ENCODE measurements around the gene ZNF33B.
A peak's percentile ranks its signal among the peaks of the same experiment; 100 is the strongest.
"Not testable (repeated sequence)": the region's sequence is repeated elsewhere in the genome, so short reads cannot be mapped to it uniquely, and the experiment has no call there.

Gene ZNF33B

GRCh38 chr10:42638055-42638820, at the start of gene ZNF33B:
TSS of gene ZNF33B (minus strand) at chr10:42638570. CDS start at chr10:42636928, 1,642 bp downstream.
- Mint-ChIP-seq H3K4me1 (ENCODE audit: low read depth) (peaks cover 14% of the 10 kb centered on the region), H3K27me3 (no peaks in the 10 kb centered on the region), H3K4me3 (peak within 1 kb of the TSS; percentile 90), H3K9me3 (no peaks in the 10 kb centered on the region), H3K27ac (peak within 1 kb of the TSS; percentile 95), H3K36me3 (ENCODE audit: low read depth) (peaks cover 9% of the 10 kb centered on the region)
- intact Hi-C loops (cut with micrococcal nuclease) = loop anchor here (1.0 to 10.0 kb wide), 2 partner anchors 85 to 147 kb away; partner anchors contain the start of gene BMS1

- intact Hi-C loops (cut with micrococcal nuclease) = no loop called here
- Mint-ChIP-seq H3K27me3 (no peaks in the 10 kb centered on the region), H3K9me3 (no peaks in the 10 kb centered on the region), H3K4me3 (no peak overlapping the region), H3K27ac (no peak overlapping the region), H3K36me3 (ENCODE audit: low read depth) (no peaks in the 10 kb centered on the region), H3K4me1 (ENCODE audit: low read depth) (no peaks in the 10 kb centered on the region)
These were observed 46.1 kb upstream of the ZNF33B start for GRCh38 chr10:42684517-42684916.

- Mint-ChIP-seq H3K4me3 (no peak overlapping the region), H3K9me3 (peaks cover 11% of the 10 kb centered on the region), H3K36me3 (ENCODE audit: low read depth) (no peaks in the 10 kb centered on the region), H3K27ac (no peak overlapping the region), H3K4me1 (ENCODE audit: low read depth) (no peaks in the 10 kb centered on the region), H3K27me3 (no peaks in the 10 kb centered on the region)
- intact Hi-C loops (cut with micrococcal nuclease) = no loop called here
These were observed 41.9 kb upstream of the ZNF33B start for GRCh38 chr10:42680267-42680666.

- H3K4me1 Mint-ChIP-seq (ENCODE audit: low read depth); intact Hi-C loops (cut with micrococcal nuclease); H3K27me3 Mint-ChIP-seq; H3K4me3 Mint-ChIP-seq; H3K36me3 Mint-ChIP-seq (ENCODE audit: low read depth); H3K27ac Mint-ChIP-seq: not testable (repeated sequence)
- peaks cover 26% of the 10 kb centered on the region for H3K9me3 Mint-ChIP-seq
These were observed 27.0 kb upstream of the ZNF33B start for GRCh38 chr10:42665181-42665979.

GRCh38 chr10:42654419-42654818, 16.0 kb upstream of the ZNF33B start:
- H3K4me3 Mint-ChIP-seq = no peak overlapping the region
- H3K36me3 Mint-ChIP-seq (ENCODE audit: low read depth) = no peaks in the 10 kb centered on the region
- H3K9me3 Mint-ChIP-seq = no peaks in the 10 kb centered on the region
- no peak overlapping the region for H3K27ac Mint-ChIP-seq
- intact Hi-C loops (cut with micrococcal nuclease) = no loop called here
- no peaks in the 10 kb centered on the region for H3K27me3 Mint-ChIP-seq
- H3K4me1 Mint-ChIP-seq (ENCODE audit: low read depth) = no peaks in the 10 kb centered on the region

GRCh38 chr10:42652858-42653257, 14.5 kb upstream of the ZNF33B start:
- no peaks in the 10 kb centered on the region for H3K36me3 Mint-ChIP-seq (ENCODE audit: low read depth)
- H3K4me3 Mint-ChIP-seq = no peak overlapping the region
- H3K4me1 Mint-ChIP-seq (ENCODE audit: low read depth) = no peaks in the 10 kb centered on the region
- H3K27me3 Mint-ChIP-seq = no peaks in the 10 kb centered on the region
- intact Hi-C loops (cut with micrococcal nuclease) = no loop called here
- no peak overlapping the region for H3K27ac Mint-ChIP-seq
- H3K9me3 Mint-ChIP-seq = no peaks in the 10 kb centered on the region

- Mint-ChIP-seq H3K4me3 (no peak overlapping the region), H3K4me1 (ENCODE audit: low read depth) (no peaks in the 10 kb centered on the region), H3K27me3 (no peaks in the 10 kb centered on the region), H3K36me3 (ENCODE audit: low read depth) (no peaks in the 10 kb centered on the region), H3K27ac (no peak overlapping the region), H3K9me3 (no peaks in the 10 kb centered on the region)
- intact Hi-C loops (cut with micrococcal nuclease) = no loop called here
These were observed 12.0 kb upstream of the ZNF33B start for GRCh38 chr10:42650374-42650773.

GRCh38 chr10:42648512-42648911, 10.1 kb upstream of the ZNF33B start:
- intact Hi-C loops (cut with micrococcal nuclease) = no loop called here
- Mint-ChIP-seq H3K4me3 (no peak overlapping the region), H3K36me3 (ENCODE audit: low read depth) (no peaks in the 10 kb centered on the region), H3K27me3 (no peaks in the 10 kb centered on the region), H3K9me3 (no peaks in the 10 kb centered on the region), H3K4me1 (ENCODE audit: low read depth) (no peaks in the 10 kb centered on the region), H3K27ac (no peak overlapping the region)

- Mint-ChIP-seq H3K4me1 (ENCODE audit: low read depth) (no peaks in the 10 kb centered on the region), H3K27ac (no peak overlapping the region), H3K27me3 (no peaks in the 10 kb centered on the region), H3K36me3 (ENCODE audit: low read depth) (no peaks in the 10 kb centered on the region), H3K9me3 (no peaks in the 10 kb centered on the region), H3K4me3 (no peak overlapping the region)
- intact Hi-C loops (cut with micrococcal nuclease) = no loop called here
These were observed 8.6 kb upstream of the ZNF33B start for GRCh38 chr10:42646687-42647640.

- H3K27me3 Mint-ChIP-seq = no peaks in the 10 kb centered on the region
- no peak overlapping the region for H3K4me3 Mint-ChIP-seq
- no peaks in the 10 kb centered on the region for H3K9me3 Mint-ChIP-seq
- H3K4me1 Mint-ChIP-seq (ENCODE audit: low read depth) = peaks cover 2% of the 10 kb centered on the region
- no peak overlapping the region for H3K27ac Mint-ChIP-seq
- H3K36me3 Mint-ChIP-seq (ENCODE audit: low read depth) = no peaks in the 10 kb centered on the region
- intact Hi-C loops (cut with micrococcal nuclease) = no loop called here
These were observed 7.8 kb upstream of the ZNF33B start for GRCh38 chr10:42646214-42646613.

- no peak overlapping the region for H3K27ac Mint-ChIP-seq
- intact Hi-C loops (cut with micrococcal nuclease) = no loop called here
- no peaks in the 10 kb centered on the region for H3K36me3 Mint-ChIP-seq (ENCODE audit: low read depth)
- no peaks in the 10 kb centered on the region for H3K9me3 Mint-ChIP-seq
- peaks cover 8% of the 10 kb centered on the region for H3K4me1 Mint-ChIP-seq (ENCODE audit: low read depth)
- H3K4me3 Mint-ChIP-seq = no peak overlapping the region
- no peaks in the 10 kb centered on the region for H3K27me3 Mint-ChIP-seq
These were observed 7.1 kb upstream of the ZNF33B start for GRCh38 chr10:42645516-42645915.

- Mint-ChIP-seq H3K36me3 (ENCODE audit: low read depth) (no peaks in the 10 kb centered on the region), H3K27ac (no peak overlapping the region), H3K4me1 (ENCODE audit: low read depth) (peaks cover 9% of the 10 kb centered on the region), H3K9me3 (no peaks in the 10 kb centered on the region), H3K4me3 (no peak overlapping the region), H3K27me3 (no peaks in the 10 kb centered on the region)
- intact Hi-C loops (cut with micrococcal nuclease) = no loop called here
These were observed 6.7 kb upstream of the ZNF33B start for GRCh38 chr10:42645103-42645502.

- H3K9me3 Mint-ChIP-seq = no peaks in the 10 kb centered on the region
- intact Hi-C loops (cut with micrococcal nuclease) = no loop called here
These were observed 2.4 kb upstream of the ZNF33B start for GRCh38 chr10:42640610-42641229.

More at GRCh38 chr10:42640610-42641229, 2.4 kb upstream of the ZNF33B start:
- Mint-ChIP-seq H3K27ac (peak overlapping the region; percentile 68), H3K27me3 (no peaks in the 10 kb centered on the region), H3K4me3 (no peak overlapping the region), H3K4me1 (ENCODE audit: low read depth) (peaks cover 14% of the 10 kb centered on the region), H3K36me3 (ENCODE audit: low read depth) (peaks cover 9% of the 10 kb centered on the region)
